B cell (primary cell): ENCODE results near the gene TUBA1A. TPM values are rescaled to one million over a fixed set of nuclear protein-coding genes. Genes with fewer than 3 reads are reported as not detected.

Source experiments
- ATAC-seq: fragments of 200-7000 bp; cut with Tn5 transposase; one replicate; pipeline ENCODE4 v1.10.0; 2021; ENCODE audit warnings: low read depth, mild to moderate bottlenecking, moderate number of reproducible peaks, moderate library complexity
- CTCF ChIA-PET: fragments of 350-600 bp; sonication (Branson Sonifier 250); formaldehyde crosslinking; loops from one replicate; lab custom pipeline; 2021; ENCODE audit warnings: antibody characterized with exemption, inconsistent platforms; lab: Charles Lee
- POLR2A ChIA-PET: fragments of 350-600 bp; sonication (Branson Sonifier 250); formaldehyde crosslinking; loops from one replicate; lab custom pipeline; 2021; ENCODE audit warnings: antibody characterized with exemption; lab: Charles Lee
- DNase-seq: peaks from one replicate; pipeline ENCODE4 v3.0.0; 2013
- H2AFZ ChIP-seq: 2 replicates; pipeline ENCODE4 v1.6.1; 2012; ENCODE audit warnings: mild to moderate bottlenecking, low read depth, low read length; ENCODE audit not compliant: insufficient read depth, poor library complexity, severe bottlenecking
- H3K27ac ChIP-seq, 2 donors: 1 replicate in 1 of 2; 2 replicates in 1 of 2; pipeline ENCODE4 v1.5.1; 2012 to 2013; ENCODE audit warnings: low read length in 2 of 2, mild to moderate bottlenecking in 2 of 2, moderate library complexity in 1 of 2
- H3K27me3 ChIP-seq, 4 experiments: fragments of 200-600 bp in 1 of 4; sonication (generic) in 1 of 4; replicated peaks in 1 of 4; 1 replicate in 2 of 4; 2 replicates in 2 of 4; pipeline versions ENCODE4 v1.6.1 to v1.7.0; 2013 to 2016; ENCODE audit warnings: low read length in 3 of 4, mild to moderate bottlenecking in 2 of 4, mixed read lengths in 1 of 4, moderate library complexity in 1 of 4; ENCODE audit not compliant: insufficient read depth in 4 of 4, control insufficient read depth in 3 of 4; ENCODE audit errors: control extremely low read depth in 1 of 4
- H3K36me3 ChIP-seq, 2 experiments: replicated peaks in 1 of 2; 1 replicate in 1 of 2; 2 replicates in 1 of 2; pipeline versions ENCODE4 v1.6.1 to v1.7.1; 2013; ENCODE audit warnings: low read length in 1 of 2; ENCODE audit not compliant: insufficient read depth in 2 of 2, control insufficient read depth in 1 of 2; ENCODE audit errors: control extremely low read depth in 1 of 2, extremely low read depth in 1 of 2
- H3K4me1 ChIP-seq, 2 donors: fragments of 200-600 bp in 1 of 2; sonication (generic) in 1 of 2; 1 replicate in 1 of 2; 2 replicates in 1 of 2; pipeline versions ENCODE4 v1.5.1 to v1.6.1; 2013 to 2017; ENCODE audit warnings: low read length in 2 of 2; ENCODE audit not compliant: control insufficient read depth in 2 of 2, insufficient read depth in 2 of 2
- H3K4me2 ChIP-seq: replicated peaks from 2 replicates; pipeline ENCODE3; 2012; ENCODE audit warnings: mild to moderate bottlenecking, low read depth, low read length; ENCODE audit not compliant: poor library complexity, severe bottlenecking
- H3K4me3 ChIP-seq, 5 experiments: fragments of 200-600 bp in 1 of 5; sonication (generic) in 1 of 5; 1 replicate in 3 of 5; 2 replicates in 2 of 5; pipeline versions ENCODE4 v1.5.1 to v1.7.0; 2011 to 2016; ENCODE audit warnings: low read length in 4 of 5, mild to moderate bottlenecking in 4 of 5, low read depth in 2 of 5, control low read depth in 1 of 5, moderate library complexity in 1 of 5; ENCODE audit not compliant: insufficient read depth in 1 of 5; ENCODE audit errors: control extremely low read depth in 1 of 5, extremely low read depth in 1 of 5
- H3K79me2 ChIP-seq: fragments of 200-600 bp; sonication (generic); one replicate; pipeline ENCODE4 v1.6.0; 2016; ENCODE audit warnings: low read length; ENCODE audit not compliant: control insufficient read depth, insufficient read depth
- H3K9ac ChIP-seq: fragments of 200-600 bp; sonication (generic); 2 replicates; pipeline ENCODE4 v1.6.1; 2017; ENCODE audit warnings: mild to moderate bottlenecking, low read length, moderate library complexity
- H3K9me3 ChIP-seq, 3 donors: one replicate each; pipeline versions ENCODE4 v1.6.1 to v1.7.1; 2013; ENCODE audit warnings: low read length in 2 of 3; ENCODE audit not compliant: control insufficient read depth in 2 of 3, insufficient read depth in 1 of 3; ENCODE audit errors: control extremely low read depth in 1 of 3
- H4K20me1 ChIP-seq: 2 replicates; pipeline ENCODE4 v1.6.0; 2012; ENCODE audit warnings: mild to moderate bottlenecking, low read length; ENCODE audit not compliant: insufficient read depth, control insufficient read depth, poor library complexity, severe bottlenecking
- H3K27ac Mint-ChIP-seq: one replicate; pipeline ENCODE4 v1.8.0; 2021; ENCODE audit warnings: mixed read lengths
- H3K27me3 Mint-ChIP-seq: one replicate; pipeline ENCODE4 v1.8.0; 2021; ENCODE audit warnings: mixed read lengths
- H3K4me1 Mint-ChIP-seq: one replicate; pipeline ENCODE4 v1.8.0; 2021; ENCODE audit warnings: mixed read lengths
- H3K4me3 Mint-ChIP-seq: one replicate; pipeline ENCODE4 v1.8.0; 2021; ENCODE audit warnings: mixed read lengths
- H3K9me3 Mint-ChIP-seq: one replicate; pipeline ENCODE4 v1.8.0; 2022; ENCODE audit warnings: mixed read lengths; ENCODE audit not compliant: insufficient read depth
- EZH2 ChIP-seq: IDR thresholded peaks from 2 replicates; pipeline ENCODE4 v1.6.1; 2012; ENCODE audit warnings: borderline replicate concordance, low read depth, mild to moderate bottlenecking, moderate library complexity, low read length; ENCODE audit not compliant: insufficient read depth, poor library complexity, severe bottlenecking
- WGBS: methylation state at CpG from one replicate; pipeline ENCODE4 v1.1.5; 2013; ENCODE audit warnings: missing lambda C conversion rate; ENCODE audit not compliant: insufficient coverage; 5-methylcytosine and 5-hydroxymethylcytosine counted together
- intact Hi-C: fragments of 100-400 bp; cut with micrococcal nuclease; formaldehyde crosslinking; loops from one replicate; pipeline ENCODE4 v1.10.0; 2022
- polyA plus RNA-seq: library from polyadenylated mRNA; depleted of rRNA; stranded (reverse); fragments of >200 nt; gene quantifications from 2 replicates; pipeline ENCODE4 v1.2.3, GENCODE V29; 2012
- total RNA-seq, 2 donors: library from RNA; stranded (reverse); fragments of 120-200 nt in 1 of 2; gene quantifications; 1 replicate in 1 of 2; 2 replicates in 1 of 2; pipeline versions ENCODE4 v1.2.3 to v1.2.4, GENCODE V29; 2013 to 2022
- TF ChIP-seq, protein P1 (sequence below): fragments of 200-600 bp; IDR thresholded peaks from one replicate; pipeline ENCODE4 v1.8.0; 2022; ENCODE audit warnings: antibody characterized with exemption, mild to moderate bottlenecking

Gene TUBA1A
- total and polyA plus RNA-seq, 2 donors (not counting 1 experiment from before 2014, with no cell fraction given) = 137 to 880 TPM

DNA sequence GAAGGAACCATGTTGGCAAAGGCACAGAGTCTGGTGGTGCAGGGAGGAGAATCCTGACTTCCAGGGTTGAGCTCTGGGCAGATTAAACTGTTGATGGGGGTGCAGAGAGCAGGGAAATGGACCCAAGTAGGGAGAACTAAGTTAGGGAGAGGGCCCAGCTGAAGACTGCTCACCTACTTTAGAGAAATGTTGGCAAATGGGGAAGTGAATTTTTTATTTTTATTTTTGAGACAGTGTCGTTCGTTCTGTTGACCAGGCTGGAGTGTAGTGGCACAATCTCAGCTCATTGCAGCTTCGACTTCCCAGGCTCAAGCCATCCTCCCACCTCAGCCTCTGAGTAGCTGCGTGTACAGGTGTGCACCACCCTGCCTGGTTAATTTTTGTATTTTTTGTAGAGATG, 32.1 kb upstream of the TUBA1A start:
- TF ChIP-seq, protein P1, sequence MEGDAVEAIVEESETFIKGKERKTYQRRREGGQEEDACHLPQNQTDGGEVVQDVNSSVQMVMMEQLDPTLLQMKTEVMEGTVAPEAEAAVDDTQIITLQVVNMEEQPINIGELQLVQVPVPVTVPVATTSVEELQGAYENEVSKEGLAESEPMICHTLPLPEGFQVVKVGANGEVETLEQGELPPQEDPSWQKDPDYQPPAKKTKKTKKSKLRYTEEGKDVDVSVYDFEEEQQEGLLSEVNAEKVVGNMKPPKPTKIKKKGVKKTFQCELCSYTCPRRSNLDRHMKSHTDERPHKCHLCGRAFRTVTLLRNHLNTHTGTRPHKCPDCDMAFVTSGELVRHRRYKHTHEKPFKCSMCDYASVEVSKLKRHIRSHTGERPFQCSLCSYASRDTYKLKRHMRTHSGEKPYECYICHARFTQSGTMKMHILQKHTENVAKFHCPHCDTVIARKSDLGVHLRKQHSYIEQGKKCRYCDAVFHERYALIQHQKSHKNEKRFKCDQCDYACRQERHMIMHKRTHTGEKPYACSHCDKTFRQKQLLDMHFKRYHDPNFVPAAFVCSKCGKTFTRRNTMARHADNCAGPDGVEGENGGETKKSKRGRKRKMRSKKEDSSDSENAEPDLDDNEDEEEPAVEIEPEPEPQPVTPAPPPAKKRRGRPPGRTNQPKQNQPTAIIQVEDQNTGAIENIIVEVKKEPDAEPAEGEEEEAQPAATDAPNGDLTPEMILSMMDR = no peak
- TF ChIP-seq EZH2 = no peak
- H3K4me3 ChIP-seq = no peak overlapping the region
- H3K9me3 ChIP-seq = no peaks in the 10 kb centered on the region
- no peaks in the 10 kb centered on the region for H3K27me3 Mint-ChIP-seq
- ChIA-PET POLR2A (no interaction called here), CTCF (no interaction called here)
- no peak overlapping the region for H3K4me3 Mint-ChIP-seq
- H3K9ac ChIP-seq = no peak overlapping the region
- H3K4me2 ChIP-seq = no peak overlapping the region
- H3K4me1 ChIP-seq = no peaks in the 10 kb centered on the region
- 0% methylated on average over 2 of the region's 4 CpGs for WGBS
- no peaks in the 10 kb centered on the region for H3K79me2 ChIP-seq
- peak overlapping the region; percentile 52 for H2AFZ ChIP-seq
- DNase-seq = no peak
- no peaks in the 10 kb centered on the region for H4K20me1 ChIP-seq
- H3K4me1 Mint-ChIP-seq = no peaks in the 10 kb centered on the region
- H3K27ac ChIP-seq = no peak overlapping the region
- no peaks in the 10 kb centered on the region for H3K36me3 ChIP-seq
- intact Hi-C loops = no loop called here
- H3K9me3 Mint-ChIP-seq = no peaks in the 10 kb centered on the region
- no peak overlapping the region for H3K27ac Mint-ChIP-seq
- ATAC-seq = no peak
- H3K27me3 ChIP-seq = no peaks in the 10 kb centered on the region

DNA sequence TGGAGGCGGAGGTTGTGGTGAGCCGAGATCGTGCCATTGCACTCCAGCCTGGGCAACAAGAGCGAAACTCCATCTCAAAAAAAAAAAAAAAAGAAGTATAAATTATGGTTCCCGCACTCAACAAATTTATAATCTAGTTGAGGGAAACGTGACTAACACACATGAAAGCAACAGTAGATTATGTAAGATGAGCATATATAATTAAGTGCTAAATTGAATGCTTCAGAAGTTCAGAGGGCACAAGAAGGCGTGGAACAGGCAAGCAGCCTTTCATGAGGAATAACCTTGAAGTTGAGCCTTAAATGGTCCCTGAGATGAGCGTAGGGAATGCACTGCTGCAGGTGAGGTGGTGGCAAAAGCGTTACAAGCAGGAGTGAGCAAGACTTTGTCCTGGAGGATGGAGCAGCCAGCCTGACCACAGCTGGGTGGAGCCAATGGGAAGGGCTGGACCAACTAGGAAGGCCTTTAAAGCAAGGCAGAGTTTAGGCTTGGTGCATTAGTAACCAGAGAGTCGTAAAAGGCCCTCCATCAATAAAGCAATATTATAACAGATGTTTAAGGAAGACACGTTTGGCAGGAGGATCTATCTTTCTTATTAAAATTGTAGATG, 30.6 kb upstream of the TUBA1A start:
- no peaks in the 10 kb centered on the region for H3K9me3 Mint-ChIP-seq
- Histone ChIP-seq H2AFZ (no peak overlapping the region), H3K79me2 (no peaks in the 10 kb centered on the region), H3K27me3 (no peaks in the 10 kb centered on the region), H3K27ac (no peak overlapping the region), H3K9me3 (no peaks in the 10 kb centered on the region), H3K36me3 (no peaks in the 10 kb centered on the region), H3K9ac (no peak overlapping the region), H3K4me2 (no peak overlapping the region), H3K4me3 (no peak overlapping the region), H4K20me1 (no peaks in the 10 kb centered on the region), H3K4me1 (no peaks in the 10 kb centered on the region)
- DNase-seq = no peak
- H3K27ac Mint-ChIP-seq = no peak overlapping the region
- TF ChIP-seq, protein P1 = no peak
- no peak for TF ChIP-seq EZH2
- no peak for ATAC-seq
- POLR2A ChIA-PET = no interaction called here
- H3K4me3 Mint-ChIP-seq = no peak overlapping the region
- 94% methylated on average over 4 of the region's 11 CpGs for WGBS
- H3K27me3 Mint-ChIP-seq = peaks cover 8% of the 10 kb centered on the region
- CTCF ChIA-PET = interaction anchor here (1.2 kb wide), 1 partner anchor 14 kb away, joined by 4 read pairs; no protein-coding TSS in a partner anchor
- no peaks in the 10 kb centered on the region for H3K4me1 Mint-ChIP-seq
- intact Hi-C loops = no loop called here
